Stimulated activated CD8-positive, alpha-beta memory T cell treated with anti-CD3 and anti-CD28 coated beads, Interleukin-15, amount 100 ng/mL, for 4 hours (primary cell): Measurements from ENCODE around the gene FHIT.
"Not testable (repeated sequence)": the region's sequence is repeated elsewhere in the genome, so short reads cannot be mapped to it uniquely, and the experiment has no call there.

Experiments
- DNase-seq, 2 donors: peaks; one replicate each; pipeline ENCODE4 v3.0.0-alpha.2; 2020; ENCODE audit warnings: low read depth in 2 of 2

FHIT gene

DNA sequence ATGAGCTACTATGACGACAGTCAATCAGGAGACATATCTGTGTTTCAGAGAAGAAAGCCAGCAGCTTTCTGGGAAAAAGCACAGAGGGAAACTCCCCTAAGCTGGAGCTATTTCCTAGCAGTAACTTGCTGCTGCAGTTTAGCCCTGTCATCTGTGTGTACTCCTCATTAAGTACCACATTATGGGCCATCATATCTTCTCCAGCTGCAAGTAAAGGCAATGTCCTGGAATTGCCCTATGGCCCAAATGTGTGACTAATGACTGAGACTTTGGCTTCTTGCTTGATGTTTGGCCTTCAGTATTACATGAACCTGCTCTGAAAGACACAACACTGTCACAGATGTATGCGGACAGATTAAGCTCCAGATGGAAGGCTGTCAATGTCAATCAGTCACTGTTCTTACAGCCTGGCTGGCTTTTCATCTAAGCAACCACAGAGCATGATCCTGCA is 190.8 kb downstream of the FHIT start:
- no peak for DNase-seq

DNA sequence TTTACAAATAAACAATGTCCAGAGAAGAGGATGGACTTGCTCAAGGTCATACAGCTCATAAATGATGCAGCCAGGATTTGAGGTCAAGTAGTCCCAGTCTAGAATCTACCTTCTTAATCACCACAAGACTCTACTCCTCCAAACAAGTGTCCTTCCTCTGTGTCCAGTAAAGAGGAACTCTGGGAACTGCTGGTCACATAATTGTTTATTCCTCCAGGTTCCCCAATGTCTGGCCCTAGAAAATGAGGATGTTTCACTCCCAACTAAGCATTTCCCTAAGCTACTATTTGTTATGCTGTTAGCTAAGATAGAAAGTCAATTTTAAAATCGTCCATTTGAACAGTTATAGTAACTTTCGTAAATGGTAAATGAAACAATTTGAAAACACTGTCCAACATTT is 192.4 kb downstream of the FHIT start:
- DNase-seq, result no peak

DNA sequence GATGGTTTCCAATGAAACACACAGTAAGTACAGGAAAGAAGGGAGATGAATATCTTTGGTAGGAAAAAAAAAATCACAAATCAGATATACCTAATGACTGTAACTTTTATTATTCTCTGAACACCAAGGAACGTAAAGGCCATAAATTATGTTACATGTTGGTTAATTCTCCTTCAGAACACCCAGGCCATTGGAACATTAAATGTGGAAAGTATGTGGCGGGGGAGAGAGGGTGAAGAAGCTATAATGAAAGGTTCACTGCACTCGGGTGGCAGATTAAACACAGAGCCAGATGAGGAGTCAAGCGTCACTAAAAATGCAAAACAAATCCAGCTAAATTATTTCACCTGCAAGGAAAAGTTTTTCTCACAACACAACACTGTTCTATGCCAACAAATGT is 193.8 kb downstream of the FHIT start:
- DNase-seq, result no peak

DNA sequence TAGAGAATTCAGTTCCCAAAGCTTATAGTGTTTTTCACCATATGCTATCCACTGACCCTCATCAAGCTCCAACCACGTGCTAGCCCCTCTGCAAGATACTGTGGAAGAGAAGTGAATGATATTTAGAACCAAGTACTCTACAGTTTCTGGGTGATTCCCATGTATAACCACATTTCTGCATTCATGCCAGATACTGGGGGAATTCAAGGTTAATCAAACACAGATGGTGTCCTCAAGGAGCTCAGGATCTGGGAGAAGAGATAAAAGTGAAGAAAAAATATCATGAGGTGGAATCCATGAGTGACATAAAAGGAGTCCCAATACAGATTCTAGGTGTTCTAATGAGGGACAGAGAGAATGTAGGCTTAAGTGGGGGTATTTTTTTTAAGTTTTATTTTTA is 195.8 kb downstream of the FHIT start:
- no peak for DNase-seq

DNA sequence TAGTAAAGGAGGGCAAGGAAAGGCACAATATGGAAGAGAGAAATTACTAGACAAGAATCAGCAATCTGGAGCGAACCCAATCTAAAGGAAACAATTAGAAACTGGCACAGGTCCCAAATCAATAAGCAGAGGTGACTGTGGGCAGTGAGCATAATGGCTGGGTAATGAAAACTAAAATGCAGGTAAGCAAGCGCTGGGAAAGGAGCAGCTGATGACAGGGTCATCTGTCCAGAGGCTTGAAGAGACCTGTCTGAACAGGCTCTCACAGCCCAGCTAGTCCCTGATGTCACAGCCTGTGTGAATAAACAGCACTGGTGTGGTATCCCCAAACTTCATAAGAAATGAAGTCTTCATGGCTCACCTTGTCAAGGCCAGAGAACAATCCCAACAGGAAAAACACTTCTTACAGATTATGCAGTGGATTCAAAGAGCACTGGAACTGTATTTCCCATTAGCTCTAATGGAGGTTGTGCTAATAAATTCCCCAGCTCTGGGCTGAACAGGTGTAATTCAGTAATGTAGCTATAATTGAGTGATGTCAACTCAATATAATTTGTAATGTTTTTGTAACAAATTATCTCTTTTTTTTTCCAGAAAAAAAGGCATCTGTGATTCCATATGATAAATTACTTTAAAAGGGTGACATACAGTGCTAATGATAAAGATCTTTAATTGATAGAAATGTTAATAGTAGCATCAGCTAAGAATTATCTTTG is 197.3 kb downstream of the FHIT start:
- no peak for DNase-seq

DNA sequence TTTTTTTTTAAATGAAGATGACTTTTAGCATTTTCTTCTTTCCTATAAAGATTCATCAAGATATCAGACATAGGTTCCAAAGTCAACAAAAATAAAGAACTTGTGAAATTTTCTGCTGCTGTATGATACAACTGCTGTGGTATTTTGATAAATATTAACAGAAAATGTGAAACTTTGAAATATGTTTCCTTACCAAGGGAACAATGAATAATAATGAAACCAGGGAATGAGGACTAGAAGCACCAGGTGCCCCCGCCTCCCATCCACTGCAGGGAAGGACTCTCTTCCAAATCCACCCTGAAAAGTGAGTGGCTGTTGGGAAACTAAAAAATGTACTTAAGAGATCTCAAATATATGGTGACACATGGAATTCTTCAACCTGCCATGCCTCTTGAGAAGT is 198.4 kb downstream of the FHIT start:
- DNase-seq, result no peak

DNA sequence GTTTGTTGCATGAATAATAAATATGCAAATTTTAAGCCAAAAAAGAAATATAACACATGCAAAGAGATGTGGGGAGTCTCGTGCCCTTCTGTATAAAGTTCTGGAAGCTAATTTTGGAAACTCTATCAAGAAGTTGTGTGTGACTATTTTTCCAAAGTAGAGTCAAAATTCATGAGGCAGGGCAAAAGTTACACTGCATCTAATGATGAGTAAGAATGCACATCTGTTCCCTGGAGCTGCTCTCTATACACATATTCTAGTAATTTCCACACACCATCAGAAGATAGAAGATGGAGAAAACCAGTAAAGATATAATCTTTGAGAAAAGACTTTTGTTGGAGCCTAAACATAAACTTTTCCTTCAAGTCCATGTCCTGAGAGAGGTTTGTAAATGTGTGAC is 199.6 kb downstream of the FHIT start:
- no peak for DNase-seq

DNA sequence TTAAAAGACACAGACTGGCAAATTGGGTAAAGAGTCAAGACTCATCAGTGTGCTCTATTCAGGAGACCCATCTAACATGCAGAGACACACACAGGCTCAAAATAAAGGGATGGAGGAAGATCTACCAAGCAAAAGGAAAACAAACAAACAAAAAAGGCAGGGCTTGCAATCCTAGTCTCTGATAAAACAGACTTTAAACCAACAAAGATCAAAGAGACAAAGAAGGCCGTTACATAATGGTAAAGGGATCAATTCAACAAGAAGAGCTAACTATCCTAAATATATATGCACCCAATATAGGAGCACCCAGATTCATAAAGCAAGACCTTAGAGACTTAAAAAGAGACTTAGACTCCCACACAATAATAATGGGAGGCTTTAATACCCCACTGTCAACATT is 206.1 kb downstream of the FHIT start:
- DNase-seq, result not testable (repeated sequence)

DNA sequence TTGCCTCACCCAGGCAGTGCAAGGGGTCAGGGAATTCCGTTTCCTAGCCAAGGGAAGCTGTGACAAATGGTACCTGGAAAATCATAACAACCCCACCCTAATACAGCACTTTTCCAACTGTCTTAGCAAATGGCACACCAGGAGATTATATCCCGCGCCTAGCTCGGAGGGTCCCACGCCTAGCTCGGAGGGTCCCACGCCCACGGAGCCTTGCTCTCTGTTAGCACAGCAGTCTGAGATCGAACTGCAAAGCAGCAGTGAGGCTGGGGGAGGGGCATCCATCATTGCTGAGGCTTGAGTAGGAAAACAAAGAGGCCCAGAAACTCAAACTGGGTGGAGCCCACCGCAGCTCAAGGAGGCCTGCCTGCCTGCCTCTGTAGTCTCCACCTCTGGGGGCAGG is 208.1 kb downstream of the FHIT start:
- no peak for DNase-seq

DNA sequence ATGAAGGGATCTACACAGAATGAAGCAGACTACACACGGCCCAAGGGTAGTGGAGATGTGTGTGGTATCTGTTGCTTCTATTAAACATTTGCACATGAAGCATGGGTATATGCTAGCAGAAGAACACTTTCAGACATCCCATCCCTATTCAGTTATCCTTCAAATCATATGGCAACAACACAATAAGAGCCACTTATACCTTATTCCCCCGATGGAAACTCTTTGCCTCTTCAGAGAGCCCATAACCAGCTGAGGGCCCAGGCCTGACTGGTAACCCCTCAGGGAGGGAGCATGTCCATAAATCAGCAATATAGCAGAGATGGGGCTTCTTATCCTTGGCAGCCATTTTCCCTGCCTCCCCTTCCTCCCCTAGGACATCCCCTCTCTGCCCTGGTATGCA is 210.6 kb downstream of the FHIT start:
- no peak for DNase-seq

DNA sequence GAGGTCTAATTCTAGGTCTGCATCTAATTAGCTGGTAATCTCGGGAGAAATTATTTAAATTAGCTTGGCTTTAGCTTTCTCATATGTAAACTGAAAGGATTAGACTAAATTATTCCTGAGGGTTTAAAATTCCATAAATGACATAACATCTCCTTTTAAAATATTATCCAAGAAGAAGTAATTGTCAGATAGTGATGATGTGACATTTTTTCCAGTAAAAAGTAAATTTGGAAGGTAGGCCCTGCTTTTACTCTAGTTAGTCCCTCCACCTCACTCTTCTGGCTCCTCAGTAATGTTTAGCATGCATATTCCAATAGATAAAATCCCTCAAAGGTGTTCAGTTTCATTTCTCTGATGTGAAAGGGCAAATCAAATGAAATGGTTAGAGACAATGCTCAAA is 215.7 kb downstream of the FHIT start:
- DNase-seq, result no peak

DNA sequence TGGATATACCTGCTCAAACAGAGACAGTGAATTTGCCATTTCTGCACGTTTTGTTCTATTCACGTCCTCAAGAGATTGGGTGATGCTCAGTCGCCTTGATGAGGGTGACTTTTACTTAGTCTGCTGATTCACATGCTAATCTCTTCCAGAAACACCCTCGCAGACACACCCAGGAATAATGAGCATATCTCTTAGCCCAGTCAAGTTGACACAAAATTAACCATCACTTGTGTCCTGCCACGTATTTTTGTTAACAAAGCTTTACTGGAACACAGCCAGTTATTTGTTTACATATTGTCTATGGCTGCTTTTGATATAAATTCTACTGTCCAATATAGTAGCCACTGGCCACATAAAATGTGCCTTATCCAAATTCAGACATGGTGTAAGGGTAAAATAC is 218.3 kb downstream of the FHIT start:
- no peak for DNase-seq

DNA sequence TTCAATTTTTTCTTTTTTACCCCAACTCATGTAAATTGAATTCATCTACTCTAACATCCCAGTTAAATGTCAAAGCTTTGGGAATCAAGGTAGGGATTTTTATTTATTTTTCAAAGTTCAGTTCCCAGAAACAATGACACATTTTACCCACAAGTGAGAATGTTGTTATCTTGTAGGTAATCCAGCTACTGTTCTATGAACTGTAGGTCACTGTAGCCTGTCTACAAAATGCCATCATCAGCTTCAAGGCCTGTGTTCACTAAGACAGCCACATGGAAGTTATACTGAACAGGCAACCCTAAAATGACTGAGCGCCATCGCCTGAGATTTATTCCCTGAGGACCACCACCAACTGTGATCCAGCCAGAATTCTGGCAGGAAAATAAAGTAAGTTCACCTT is 219.7 kb downstream of the FHIT start:
- DNase-seq, result no peak

DNA sequence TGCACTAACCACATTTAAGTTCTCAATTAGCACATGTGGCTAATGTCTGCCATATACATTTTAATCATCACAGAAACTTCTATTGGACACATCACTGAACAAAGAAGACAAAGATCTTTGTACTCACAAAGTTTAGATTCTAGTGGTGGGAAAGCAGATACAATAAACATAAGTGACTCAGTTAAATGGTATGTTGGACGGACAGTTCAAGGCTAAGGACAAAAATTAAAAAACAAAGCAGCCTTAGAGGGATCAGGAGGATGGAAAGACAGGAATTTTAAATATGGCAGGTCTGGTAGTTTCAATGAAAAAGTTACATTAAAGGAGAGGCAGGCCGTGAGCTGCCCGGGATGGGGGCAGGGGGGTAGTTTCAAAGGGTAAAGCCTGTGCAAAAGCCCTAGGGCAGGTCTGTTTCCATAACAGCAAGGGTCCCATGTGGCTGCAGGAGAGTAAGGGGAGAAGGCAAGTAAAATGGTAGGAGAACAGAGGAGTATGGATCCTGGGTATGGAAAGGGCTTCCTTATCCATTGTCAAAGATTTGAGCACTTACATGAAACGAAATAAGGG is 220.7 kb downstream of the FHIT start:
- DNase-seq, result no peak

DNA sequence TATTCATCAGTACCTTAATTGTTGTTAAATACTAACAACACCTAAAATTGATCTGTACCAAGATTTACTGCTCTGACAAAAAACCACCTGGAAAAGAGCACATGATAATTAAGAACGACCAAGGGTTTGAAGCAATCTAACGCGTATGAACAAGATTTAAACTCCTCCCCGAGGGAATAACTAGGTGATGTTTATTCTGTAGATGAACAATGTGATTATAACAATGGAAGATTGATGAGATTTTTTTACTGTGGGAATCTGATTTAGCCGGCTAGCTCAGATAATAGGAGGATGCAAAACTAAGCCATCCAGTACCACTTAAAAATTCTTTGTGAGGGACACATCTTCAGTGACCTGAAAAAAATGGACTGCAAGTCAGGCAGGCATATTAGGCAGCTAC is 222.1 kb downstream of the FHIT start:
- no peak for DNase-seq

DNA sequence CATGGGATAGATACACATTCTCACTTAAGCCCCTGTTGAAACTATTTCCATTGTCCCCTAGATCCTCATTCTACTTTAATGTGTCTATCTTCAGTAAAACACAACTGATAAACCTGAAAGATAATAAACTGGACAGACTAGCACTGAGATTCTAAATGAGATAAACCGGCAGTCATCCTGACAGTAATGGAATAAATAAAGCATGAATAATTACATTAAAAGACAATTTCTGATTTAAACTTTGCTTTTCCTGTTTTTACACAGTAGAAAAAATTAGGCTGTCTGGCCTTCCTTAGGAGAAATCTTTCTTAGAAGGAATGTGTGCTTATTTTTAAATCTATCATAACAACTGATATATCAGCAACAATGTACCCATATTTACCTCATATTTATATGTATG is 232.4 kb downstream of the FHIT start:
- DNase-seq, result no peak

DNA sequence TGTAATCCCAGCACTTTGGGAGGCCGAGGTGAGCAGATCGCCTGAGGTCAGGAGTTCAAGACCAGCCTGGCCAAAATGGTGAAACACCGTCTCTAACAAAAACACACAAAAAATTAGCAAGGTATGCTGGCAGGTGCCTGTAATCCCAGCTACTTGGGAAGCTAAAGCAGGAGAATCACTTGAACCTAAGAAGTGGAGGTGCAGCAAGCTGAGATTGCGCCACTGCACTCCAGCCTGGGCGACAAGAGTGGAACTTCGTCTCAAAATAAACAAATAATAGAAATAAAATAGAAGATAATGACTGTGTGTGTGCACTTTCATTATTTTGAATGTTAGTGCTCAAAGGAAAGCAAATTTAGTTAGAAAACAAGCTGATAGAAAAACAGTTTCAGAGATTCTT is 234.2 kb downstream of the FHIT start:
- DNase-seq, result not testable (repeated sequence)

DNA sequence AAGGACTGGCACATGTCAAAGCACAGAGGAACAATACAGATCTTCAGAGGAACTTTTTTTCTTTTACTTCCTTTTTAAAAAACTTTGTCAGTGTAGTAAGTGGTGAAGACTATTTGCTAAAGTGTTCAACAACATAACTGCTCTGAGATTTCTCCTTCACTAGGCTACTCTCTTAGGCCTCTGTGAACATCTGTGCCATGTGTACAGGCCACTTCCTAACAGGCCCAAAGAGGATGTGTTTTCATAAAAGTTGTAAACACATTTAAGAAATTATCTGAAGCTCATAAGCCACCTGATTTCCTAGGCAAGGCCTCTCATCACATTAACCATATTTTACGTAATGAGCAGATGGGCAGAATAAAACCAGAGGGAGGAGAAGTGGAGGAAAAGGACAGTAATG is 235.4 kb downstream of the FHIT start:
- no peak for DNase-seq

DNA sequence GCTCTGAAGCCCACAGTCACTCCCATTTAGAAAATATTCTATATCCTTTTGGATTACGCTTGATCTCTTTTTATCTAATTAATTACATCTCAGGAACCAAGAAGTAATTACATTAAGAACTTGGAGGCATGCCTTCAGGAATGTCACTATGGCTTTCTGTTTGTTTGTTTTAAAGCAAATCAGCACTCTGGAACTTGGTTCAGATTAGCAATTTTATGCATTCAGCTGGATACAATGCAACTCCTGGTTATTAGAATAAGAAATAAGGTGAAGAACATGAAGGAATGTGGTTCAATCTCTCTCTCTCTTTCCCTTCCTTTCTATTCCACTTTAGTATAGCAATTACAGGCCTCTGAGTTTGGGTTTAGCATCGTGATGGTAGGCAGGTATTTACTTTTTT is 235.8 kb downstream of the FHIT start:
- DNase-seq, result no peak

DNA sequence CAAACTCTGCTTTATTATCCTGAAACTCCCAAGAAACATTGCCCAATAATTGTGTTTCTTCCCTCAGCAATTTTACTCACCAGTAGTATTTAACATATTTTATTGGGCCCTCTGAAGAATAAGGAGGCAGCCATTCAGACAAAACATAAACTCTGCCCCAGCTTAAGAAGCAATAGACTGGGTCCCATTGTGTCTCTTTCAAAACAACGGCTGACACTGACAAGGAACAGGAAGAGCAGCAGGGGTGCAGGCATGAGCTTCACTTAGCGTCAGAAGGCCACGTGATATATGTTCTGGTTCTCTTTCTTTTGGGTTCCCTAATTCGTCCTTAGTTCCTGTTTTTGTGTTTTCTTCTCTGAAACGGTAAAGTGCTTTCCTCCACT is 242.3 kb downstream of the FHIT start:
- DNase-seq, result no peak

DNA sequence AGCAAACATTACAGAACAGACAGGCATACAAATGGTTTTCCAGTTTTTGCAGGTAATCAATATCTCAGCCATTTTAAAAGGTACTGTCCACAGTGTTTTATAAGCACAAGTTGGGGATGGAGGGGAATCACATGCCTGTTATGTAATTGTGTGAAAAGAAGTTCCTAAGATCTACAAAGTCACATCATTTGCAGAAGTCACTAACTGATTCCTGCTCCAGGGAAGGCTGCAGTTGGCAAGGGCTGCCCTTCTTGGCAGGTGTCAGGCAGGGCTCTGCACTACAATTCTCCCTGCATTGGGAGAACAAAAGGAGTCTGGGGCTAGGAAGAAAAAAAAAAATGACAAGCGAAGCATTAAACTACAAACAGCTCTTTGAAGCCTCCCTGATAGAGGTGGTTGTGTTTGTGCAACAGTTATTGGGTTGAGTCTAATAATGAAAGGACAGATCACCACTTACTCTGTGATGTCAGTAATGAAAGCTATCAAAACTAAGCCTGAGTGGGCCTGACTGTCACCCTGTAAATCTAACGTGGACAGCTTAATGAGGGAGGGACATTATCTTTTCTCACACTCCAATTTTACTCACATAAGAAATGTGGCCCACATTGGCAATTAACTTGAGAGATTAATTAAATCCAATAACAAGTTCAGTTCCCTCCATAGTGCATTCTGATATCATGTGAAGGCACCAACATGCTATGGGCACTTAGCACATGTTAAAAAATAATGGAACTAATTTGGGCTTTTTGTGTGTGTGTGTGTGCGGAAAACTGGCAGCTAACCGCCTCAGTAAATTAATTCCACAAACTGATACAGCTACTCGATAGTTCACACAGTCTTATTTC is 242.9 kb downstream of the FHIT start:
- DNase-seq, result no peak

DNA sequence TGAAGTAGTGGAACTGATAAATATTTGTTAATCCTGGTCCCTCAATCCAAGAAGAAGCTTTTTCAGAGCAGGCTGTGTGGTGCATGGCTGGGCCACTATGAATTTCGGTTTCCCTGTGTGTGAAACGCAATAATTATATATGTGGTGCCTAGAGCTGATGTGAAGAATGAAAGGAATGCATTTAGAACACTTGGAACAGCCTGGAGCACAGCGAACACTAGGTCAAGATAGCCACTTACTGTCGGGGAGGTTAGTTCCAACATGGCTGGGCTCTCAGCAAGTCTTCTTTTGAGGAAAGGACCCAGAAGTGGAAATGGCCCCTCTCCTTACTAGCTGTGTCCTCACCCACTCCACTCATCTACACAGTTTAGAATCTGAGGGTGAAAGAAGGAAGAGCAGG is 245.7 kb downstream of the FHIT start:
- DNase-seq, result no peak

DNA sequence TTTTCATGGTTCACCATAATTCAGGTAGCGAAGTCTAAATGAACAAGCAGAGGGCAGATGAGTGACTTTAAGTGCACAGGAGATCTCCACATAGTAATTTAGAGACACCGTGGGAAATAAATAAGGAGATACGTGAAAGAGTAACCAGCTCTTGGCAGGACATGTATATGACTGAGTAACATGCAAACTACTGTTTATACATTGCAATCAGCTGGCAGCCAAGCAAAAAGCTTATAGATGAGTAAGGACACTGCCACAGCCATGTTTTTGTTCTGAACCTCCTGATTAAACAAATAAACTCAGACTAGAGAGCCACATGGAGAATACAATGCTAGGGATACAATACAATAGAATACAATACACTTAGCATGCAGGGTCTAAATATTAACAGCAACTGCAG is 252.4 kb downstream of the FHIT start:
- no peak for DNase-seq
